Urothelium cell line (cell line): Measurements from ENCODE around the gene RINL.
A peak's percentile ranks its signal among the peaks of the same experiment; 100 is the strongest.
"Not testable (repeated sequence)": the region's sequence is repeated elsewhere in the genome, so short reads cannot be mapped to it uniquely, and the experiment has no call there.

Experiments used
- DNase-seq: peaks from one replicate; pipeline ENCODE4 v3.0.0; 2011; ENCODE audit warnings: low spot score, mixed read lengths
- FAIRE-seq: peaks from 2 replicates; lab custom pipeline; 2011; peaks lifted over from hg19 to GRCh38; lab: Jason Lieb, UNC

Gene RINL

DNA sequence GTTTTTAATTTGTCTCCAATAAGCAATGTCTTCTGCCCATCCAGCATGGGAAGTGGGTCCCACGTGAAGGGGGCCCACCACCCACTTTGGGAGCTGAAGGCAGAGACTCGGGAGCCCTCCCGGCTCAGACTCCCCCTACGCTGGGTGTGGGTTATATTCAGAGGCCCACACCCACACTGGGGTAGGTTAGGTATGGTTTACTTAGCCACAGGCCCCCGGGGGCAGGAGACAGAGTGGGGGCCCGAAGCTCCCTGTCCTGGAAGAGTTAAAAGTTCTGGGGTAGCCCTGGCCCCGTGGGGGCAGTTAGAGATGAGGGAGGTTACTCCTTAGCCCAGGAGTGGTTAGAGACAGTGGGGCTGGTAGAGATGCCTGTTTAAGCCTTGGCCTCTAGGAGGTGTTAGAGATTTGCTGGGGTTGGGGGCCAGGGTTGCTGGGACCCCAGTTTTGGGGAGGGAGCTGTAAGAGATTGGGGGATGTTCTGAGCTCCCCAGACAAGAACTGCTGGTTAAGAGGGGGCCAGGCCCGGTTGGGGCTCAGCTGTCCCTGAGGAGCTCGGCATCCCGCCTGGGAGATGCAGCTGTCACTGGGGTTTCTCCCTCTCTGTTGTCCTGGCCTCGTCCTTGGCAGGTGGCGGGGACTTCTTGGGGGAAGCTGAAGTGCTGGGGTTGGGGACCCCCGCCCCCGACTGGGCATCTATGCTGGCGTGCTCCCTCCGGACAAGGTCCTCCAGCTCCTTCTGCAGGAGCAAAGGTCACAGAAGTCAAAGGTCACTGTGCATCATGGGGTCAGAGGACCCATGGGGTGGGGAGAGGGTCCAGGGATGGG lies 712 bp upstream of the RINL start:
- no peak for FAIRE-seq
- no peak for DNase-seq

DNA sequence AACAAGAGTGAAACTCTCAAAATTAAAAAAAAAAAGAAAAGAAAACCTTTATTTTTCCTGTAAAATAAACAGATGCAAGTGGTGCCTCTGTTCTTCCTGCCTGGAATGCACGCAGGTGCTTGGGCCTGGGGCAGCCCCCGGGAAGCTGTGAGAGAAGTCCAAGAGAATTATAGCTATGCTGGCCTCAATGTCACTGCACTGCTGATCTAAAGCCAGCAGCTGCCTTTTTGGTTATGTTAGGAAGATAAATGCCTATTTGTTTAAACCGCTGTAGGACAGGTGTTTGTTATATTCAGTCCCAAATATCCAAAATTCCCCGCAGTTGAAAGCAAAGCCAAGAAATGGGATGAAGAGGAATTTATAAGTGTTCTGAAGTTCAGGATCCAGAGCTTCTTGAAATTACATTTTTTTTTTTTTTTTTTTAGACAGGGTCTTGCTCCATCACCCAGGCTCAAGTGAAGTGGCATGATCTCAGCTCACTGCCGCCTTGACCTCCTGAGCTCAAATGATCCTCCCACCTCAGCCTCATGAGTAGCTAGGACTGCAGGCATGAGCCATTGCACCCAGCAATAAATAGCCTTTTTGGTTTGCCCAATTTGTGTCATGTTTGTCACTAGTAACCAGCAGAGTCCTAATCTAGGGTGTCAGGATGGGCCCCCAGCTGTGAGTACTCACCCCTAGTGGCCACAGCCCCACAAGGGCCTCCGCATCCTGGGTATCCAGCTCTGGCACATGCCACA lies 2.2 kb downstream of the RINL start:
- DNase-seq, result no peak
- FAIRE-seq, result no peak

DNA sequence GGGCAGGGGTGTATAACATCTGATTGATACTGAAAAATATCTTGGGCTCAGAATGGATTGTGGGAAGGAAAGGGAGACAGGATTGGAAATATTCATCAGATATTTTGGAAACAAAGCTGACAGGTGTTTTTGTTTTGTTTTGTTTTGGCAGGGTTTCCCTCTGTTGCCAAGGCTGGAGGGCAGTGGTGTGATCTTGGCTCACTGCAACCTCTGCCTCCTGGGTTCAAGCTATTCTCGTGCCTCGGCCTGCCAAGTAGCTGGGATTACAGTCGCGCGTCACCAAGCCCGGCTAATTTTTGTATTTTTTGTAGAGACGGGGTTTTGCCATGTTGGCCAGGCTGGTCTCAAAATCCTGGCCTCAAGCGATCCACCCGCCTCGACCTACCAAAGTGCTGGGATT lies 4.7 kb downstream of the RINL start:
- not testable (repeated sequence) for DNase-seq, FAIRE-seq

DNA sequence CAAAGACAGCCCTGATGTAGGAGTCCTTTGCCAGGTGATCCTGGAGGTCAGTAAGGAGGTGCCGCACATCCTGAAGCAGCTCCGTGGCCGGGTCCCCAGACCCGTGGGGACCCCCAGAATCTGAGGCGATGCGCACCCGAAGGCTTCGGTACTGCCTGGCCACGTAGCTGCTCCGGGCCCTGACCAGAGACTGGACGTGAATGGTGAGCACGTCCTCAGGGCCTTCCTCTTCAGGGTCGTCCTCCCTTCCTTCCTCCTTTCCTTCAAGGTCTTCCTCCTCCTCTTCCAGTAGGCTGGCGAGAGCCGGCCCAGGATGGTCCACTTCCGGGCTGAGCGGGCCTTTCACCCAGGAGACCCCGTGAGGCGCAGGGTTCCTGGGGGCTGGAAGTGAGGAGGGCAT lies 7.5 kb downstream of the RINL start:
- DNase-seq, result no peak
- FAIRE-seq, result no peak

DNA sequence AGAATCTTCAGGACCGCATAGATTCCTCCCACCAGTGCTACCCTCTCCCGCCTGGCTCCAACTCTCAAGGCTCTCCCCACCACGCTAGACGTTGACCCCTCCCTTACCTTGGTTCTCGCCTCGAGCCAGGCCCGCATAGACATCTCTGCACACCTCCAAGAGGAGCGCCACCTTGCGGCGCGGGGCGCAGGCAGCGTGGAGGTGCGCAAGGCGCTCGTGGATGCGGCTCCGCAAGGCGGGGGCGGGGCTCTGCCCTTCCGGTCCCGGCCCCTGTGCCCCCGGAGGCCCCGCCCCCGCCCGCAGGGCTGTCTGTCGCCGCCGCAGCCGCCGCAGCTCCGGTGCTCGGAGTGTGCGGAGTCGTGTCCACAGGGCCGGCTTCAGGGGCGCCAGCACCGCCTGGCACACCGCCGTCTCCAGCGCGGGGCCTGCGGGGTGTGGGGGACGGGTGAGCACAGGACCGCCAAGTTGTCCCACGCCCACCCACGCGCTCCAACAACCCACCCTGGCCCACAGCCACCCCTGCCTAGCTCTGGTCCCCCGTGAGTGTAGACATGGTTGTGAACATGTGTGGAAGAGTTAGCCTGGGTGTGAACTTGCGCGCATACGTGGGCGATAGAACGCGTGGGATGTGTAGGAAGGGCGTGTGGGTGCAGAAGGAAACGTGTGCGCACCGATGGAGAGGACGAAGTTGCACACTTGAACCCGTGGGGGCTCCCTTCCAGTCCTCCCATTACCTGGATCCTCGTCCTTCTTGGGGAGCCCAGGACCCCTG lies 8.1 kb downstream of the RINL start:
- DNase-seq (peak; percentile 70), FAIRE-seq (peak; percentile 77)

DNA sequence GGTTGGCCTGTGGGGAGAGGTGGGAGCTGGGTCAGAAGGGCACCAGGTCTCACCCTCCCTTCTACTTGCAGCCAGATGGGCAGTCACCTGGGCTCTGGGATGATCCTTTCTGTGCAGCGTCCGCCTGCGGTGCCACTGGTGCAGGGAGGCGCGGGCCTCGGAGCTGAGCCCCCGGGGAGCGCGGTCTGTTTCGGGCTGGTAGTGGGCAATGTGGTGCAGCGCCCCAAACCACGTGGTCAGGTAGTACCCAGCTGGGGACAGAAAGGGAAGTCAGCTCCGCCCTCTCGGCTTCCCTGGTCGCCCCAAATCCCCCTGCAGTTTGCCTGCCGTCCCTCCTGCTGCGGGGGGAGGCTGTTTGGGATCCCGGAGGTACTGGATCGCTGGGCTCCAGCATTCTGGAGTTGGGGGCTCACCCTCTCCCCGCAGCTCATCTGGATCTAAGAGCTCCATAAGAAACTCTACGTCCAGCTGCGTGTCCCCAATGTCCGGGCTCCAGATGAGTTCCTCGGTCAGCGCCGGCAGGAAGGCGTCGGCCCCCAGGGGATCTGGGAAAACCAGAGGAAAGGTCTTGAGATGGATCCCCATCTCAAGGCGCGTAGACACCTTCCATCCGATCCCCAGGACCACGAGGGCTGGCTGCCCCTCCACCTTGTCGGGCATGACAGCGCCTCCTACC lies 8.8 kb downstream of the RINL start:
- FAIRE-seq (no peak), DNase-seq (no peak)

DNA sequence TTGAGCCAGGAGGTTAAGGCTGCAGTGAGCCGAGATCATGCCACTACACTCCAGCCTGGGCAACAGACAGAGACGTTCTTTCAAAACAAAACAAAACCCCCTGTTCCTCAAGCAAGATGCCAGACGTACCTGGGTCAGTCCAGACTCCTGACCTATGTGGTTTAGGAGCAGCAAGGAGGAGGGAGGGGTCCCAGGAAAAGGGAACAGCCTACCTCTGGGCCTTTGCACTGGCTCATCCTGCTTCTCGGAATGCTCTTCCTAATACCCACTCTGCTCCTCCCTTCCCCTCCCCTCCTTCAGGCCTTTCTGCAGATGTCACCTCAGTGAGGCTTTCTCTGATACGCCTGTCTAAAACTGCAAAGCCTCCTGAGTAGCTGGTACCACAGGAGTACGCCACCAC lies 9.5 kb downstream of the RINL start:
- no peak for DNase-seq
- FAIRE-seq, result no peak

DNA sequence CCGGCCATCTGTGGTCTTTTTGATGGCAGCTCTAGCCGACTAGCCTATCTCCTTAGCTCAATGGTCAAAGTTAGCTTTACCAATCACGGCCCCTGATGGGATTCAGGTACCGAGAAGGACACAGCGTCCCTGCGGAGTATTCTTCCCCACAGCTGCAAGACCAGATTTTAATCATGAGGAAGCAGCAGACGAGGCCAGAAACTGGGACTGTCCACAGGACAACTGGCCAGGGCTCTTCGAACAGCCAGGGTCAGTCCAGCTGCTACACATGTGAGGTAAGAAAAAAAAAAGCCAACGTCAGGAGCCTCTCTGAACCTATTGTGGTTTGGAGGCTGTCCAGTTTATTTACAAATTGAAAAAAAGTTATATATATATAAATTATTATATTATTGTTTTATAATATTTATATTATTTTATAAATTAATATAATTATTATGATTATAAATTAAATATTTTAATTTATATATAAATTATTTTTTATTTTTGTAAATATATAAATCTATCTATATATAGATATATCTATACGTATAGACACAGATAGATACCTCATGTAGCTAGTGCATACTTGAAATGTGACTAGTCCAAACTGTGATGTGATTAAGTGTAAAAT lies 10.8 kb downstream of the RINL start:
- FAIRE-seq, result no peak
- DNase-seq, result no peak

DNA sequence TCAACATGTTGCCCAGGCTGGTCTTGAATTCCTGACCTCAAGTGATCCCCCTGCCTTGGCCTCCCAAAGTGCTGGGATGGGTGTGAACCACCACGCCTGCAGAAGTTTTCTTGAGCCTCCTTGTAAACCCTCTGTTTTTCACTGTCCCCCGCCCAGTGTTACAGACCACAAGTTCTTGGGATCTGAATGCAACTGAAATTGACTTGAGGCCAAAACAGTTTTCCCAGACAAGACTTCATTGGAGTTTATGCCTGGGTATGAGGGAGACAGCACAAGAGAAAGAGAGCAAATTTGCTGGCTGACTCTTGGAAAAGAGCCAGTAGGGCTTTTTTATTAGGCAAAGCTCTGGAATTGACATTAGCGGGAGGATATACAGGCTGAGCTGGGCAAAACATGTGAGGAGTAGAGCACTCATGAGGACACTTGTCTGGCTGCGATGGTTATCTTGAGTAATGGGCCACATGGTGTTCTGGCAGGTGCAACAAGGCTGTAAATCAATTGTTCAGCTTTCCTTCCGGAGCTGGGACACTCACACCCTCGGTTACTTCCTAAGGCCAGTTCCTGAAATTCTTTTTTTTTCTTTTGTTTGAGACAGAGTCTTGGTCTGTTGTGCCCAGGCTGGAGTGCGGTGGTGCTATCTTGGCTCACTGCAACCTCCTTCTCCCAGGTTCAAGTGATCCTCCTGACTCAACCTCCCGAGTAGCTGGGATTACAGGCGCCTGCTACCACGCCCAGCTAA lies 15.6 kb downstream of the RINL start:
- DNase-seq (no peak), FAIRE-seq (no peak)

DNA sequence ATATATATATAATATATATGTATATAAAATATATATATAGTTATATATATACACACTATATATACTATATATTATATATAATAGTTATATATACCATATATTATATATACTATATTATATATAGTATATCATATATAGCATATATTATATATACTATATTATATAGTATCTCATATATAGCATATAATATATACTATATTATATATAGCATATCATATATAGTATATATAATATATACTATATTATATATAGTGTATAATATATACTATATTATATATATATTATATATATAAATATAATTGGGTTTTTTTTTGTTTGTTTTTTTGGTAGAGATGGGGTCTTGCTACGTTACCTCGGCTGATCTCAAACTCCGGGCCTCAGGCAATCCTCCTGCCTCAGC lies 16.7 kb downstream of the RINL start:
- no peak for DNase-seq
- no peak for FAIRE-seq

DNA sequence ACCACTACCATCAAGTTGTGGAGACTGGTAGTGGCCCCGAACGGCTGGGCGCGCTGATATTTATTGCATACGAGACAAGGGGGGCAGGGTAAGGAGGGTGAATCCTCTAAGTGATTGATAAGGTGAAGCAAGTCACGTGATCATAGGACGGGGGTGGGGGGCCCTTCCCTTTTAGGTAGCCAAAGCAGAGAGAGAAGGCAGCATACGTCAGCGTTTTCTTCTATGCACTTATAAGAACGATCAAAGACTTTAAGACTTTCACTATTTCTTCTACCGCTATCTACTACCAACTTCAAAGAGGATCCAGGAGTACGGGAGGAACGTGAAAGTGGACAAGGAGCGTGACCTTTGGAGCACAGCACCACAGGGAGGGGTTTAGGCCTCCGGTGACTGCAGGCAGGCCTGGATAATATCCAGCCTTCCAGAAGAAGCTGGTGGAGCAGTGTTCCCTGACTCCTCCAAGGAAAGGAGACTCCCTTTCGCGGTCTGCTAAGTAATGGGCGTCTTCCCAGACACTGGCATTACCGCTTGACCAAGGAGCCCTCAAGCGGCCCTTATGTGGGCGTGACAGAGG lies 18.4 kb downstream of the RINL start:
- not testable (repeated sequence) for DNase-seq, FAIRE-seq

DNA sequence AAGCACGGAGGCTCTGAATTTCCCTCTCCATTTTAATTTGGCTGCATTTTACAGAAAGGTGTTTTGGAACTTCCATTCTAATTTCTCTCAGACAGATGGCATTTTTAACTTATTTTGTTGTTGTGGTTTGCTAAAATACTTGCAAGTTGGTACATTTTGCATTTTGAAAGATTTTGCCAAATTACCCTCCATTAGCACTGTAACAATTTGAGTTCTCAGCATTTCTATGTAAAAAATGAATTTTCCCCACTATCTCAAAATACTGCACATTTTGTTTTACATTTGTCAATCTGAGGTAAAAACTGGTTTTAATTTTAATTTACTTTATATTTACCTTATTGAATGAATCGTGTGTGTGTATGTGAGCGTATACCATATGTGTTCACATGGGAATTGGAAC lies 21.3 kb downstream of the RINL start:
- no peak for DNase-seq
- no peak for FAIRE-seq

DNA sequence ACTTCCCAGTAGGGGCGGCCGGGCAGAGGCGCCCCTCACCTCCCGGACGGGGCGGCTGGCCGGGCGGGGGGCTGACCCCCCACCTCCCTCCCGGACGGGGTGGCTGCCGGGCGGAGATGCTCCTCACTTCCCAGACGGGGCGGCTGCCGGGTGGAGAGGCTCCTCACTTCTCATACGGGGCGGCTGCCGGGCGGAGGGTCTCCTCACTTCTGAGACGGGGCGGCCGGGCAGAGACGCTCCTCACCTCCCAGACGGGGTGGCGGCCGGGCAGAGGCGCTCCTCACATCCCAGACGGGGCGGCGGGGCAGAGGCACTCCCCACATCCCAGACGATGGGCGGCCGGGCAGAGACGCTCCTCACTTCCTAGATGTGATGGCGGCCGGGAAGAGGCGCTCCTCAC lies 22.3 kb downstream of the RINL start:
- FAIRE-seq, DNase-seq: not testable (repeated sequence)

DNA sequence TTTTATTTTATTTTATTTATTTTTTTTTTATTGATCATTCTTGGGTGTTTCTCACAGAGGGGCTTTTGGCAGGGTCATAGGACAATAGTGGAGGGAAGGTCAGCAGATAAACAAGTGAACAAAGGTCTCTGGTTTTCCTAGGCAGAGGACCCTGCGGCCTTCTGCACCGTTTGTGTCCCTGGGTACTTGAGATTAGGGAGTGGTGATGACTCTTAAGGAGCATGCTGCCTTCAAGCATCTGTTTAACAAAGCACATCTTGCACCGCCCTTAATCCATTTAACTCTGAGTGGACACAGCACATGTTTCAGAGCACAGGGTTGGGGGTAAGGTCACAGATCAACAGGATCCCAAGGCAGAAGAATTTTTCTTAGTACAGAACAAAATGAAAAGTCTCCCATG lies 23.1 kb downstream of the RINL start:
- FAIRE-seq, DNase-seq: not testable (repeated sequence)

DNA sequence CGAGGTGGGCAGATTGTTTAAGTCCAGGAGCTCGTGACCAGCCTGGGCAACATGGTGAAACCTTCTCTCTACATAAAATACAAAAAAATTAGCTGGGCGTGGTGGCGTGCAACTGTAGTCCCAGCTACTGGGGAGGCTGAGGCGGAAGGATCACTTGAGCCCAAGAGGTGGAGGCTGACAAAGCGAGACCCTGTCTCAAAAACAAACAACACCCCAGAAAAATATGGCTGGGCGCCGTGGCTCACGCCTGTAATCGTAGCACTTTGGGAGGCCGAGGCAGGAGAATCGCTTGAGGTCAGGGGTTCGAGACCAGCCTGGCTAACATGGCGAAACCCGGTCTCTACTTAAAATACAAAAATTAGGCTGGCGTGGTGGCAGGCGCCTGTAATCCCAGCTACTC lies 24.9 kb downstream of the RINL start:
- no peak for FAIRE-seq
- DNase-seq, result no peak

DNA sequence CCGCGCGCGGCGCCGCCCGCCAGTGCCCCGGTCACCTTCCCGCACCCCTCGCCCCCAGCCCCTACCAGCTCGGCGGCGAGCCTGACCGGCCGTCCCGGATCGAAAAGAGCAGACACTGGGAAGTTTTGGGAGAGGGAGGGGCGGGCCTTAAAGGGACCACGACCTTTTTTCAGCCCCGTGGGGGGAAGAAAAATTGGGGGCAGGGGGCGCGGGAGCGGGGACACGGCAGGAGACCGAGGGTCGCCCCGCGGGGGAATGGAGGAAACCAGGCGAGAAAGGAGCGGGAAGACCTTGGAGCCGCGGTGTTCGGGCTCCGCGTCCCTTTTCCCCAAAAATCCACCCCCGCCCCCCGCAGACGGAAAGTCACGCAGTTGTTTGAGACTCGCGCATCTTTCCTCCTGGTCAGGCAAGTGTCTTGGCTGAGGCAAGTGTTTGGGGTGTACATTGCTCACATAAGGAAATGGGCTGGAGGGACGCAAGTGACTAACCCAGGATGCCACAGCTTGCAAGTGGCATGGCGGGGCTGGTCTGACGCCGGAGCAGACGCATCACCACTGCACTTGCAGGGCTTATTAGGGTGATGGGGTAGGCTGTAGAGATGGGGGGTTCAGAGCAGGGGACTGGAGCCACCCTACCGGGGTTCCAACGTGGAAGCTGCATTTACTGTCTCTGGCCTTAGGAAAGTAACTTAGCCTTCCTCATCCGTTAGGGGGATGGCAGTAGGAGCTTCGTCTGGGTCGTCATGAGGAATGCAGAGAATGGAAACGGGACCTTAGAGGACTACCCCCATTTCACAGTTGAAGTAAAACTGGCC lies 25.6 kb downstream of the RINL start:
- FAIRE-seq, result no peak
- DNase-seq, result peak; percentile 35

DNA sequence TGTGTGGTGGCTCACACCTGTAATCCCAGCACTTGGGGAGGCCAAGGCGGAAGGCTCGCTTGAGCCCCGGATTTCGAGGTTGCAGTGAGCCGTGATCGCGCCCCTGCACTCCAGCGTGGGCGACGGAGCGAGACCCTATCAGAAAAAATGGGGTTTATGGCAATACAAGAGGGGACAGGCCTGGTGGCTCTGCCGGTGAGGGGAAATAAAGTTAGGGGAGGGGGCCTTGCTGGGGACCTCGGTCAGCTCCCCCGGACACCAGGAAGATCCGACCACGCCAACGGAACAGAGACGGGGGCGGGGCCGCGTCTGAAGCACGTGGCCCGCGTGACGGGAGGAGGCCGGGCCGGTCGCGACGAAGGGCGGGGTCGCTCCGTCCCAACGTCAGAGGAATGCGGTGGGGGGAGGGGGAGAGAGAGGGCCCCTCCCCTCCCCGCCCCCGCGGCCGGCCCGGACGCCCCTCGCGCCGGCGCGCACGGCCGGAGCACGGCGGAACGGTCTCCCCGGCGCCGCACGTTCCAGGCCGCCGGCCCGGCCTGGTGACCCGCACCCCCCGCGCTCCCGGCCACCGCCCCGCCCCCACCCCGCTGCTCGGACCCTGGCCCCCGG lies 26.3 kb downstream of the RINL start:
- DNase-seq, result peak; percentile 92
- peak; percentile 46 for FAIRE-seq

DNA sequence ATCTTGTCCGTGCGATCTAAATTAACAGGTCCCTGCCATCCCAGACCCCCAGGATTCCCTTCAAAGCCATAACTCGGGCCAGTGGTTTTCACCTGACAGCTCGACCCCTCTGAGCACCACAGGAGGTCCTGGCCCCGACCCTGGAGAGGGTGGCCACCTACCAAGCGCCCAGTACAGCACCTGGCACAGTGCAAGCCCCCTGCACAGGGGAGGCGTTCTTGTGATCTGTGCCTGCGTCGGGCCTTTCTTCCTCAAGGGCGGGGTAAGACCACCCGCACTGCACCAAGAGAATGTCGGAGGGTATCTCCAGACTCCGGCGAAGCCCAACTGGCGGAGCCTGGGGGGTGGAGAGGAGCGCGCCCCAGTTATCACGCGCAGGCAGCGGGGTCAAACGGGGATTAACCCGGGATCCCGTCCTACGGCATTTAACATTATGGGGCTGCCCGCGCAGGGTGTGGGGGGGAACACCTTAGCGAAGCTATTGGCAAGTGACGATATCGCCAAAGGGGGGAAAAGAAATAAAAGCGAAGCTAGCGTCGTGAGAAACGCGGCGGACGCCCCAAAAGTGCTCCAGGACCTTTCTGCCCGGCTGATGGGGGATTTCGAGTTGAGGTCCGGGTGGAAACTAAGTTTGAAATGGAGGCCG lies 27.0 kb downstream of the RINL start:
- no peak for FAIRE-seq
- DNase-seq, result no peak
